SKM-1 treated with dmso at 0.1 percent for 144 hours (cell line): ENCODE measurements around the gene CYP27C1.
"Not testable (repeated sequence)": the region's sequence is repeated elsewhere in the genome, so short reads cannot be mapped to it uniquely, and the experiment has no call there.

ENCODE experiments used
- DNase-seq: peaks from one replicate; lab custom pipeline; 2025; ENCODE audit not compliant: unreplicated experiment; lab: John Stamatoyannopoulos, UW

The CYP27C1 gene

GRCh38 chr2:127175041-127175721, 44.9 kb downstream of the CYP27C1 start:
- DNase-seq, result no peak

- DNase-seq, result no peak
These were observed 45.5 kb downstream of the CYP27C1 start for GRCh38 chr2:127174640-127175039.

- no peak for DNase-seq
These were observed 46.0 kb downstream of the CYP27C1 start for GRCh38 chr2:127174136-127174535.

- no peak for DNase-seq
These were observed 47.0 kb downstream of the CYP27C1 start for GRCh38 chr2:127173057-127173456.

GRCh38 chr2:127172306-127172705, 47.8 kb downstream of the CYP27C1 start:
- DNase-seq, result no peak

GRCh38 chr2:127170452-127171197, 49.5 kb downstream of the CYP27C1 start:
- no peak for DNase-seq

- DNase-seq, result no peak
These were observed 50.1 kb downstream of the CYP27C1 start for GRCh38 chr2:127170021-127170420.

GRCh38 chr2:127169066-127169660, 50.9 kb downstream of the CYP27C1 start:
- no peak for DNase-seq

GRCh38 chr2:127166231-127166860, 53.8 kb downstream of the CYP27C1 start:
- DNase-seq, result no peak

- DNase-seq, result no peak
These were observed 54.6 kb downstream of the CYP27C1 start for GRCh38 chr2:127165539-127165935.

- no peak for DNase-seq
These were observed 55.1 kb downstream of the CYP27C1 start for GRCh38 chr2:127164761-127165538.

- DNase-seq, result no peak
These were observed 56.2 kb downstream of the CYP27C1 start for GRCh38 chr2:127163921-127164320.

- DNase-seq, result not testable (repeated sequence)
These were observed 57.1 kb downstream of the CYP27C1 start for GRCh38 chr2:127163090-127163406.

GRCh38 chr2:127162261-127163089, 57.6 kb downstream of the CYP27C1 start:
- no peak for DNase-seq

- DNase-seq, result no peak
These were observed 58.6 kb downstream of the CYP27C1 start for GRCh38 chr2:127161176-127162136.

- DNase-seq, result no peak
These were observed 59.4 kb downstream of the CYP27C1 start for GRCh38 chr2:127160676-127161075.

GRCh38 chr2:127159543-127159942, 60.6 kb downstream of the CYP27C1 start:
- DNase-seq, result no peak

GRCh38 chr2:127158614-127159290, 61.3 kb downstream of the CYP27C1 start:
- DNase-seq, result no peak
